GM23338 (cell line): ENCODE data around the gene NTM.

Experiments
- CREB1 ChIP-seq: fragments of 250-450 bp; sonication (Bioruptor Pico); IDR thresholded peaks from 2 replicates; pipeline ENCODE4 v1.5.0; 2020; ENCODE audit warnings: low read depth, mild to moderate bottlenecking, moderate library complexity
- CTCF ChIP-seq, 2 experiments: fragments of 200-600 bp in 1 of 2; sonication (generic) in 1 of 2; conservative IDR thresholded peaks; 2 replicates each; pipeline versions ENCODE4 v1.5.1 to v1.6.1; 2016 to 2017; ENCODE audit warnings: antibody characterized with exemption in 2 of 2, low read depth in 2 of 2, mild to moderate bottlenecking in 2 of 2, moderate library complexity in 1 of 2
- ETS1 ChIP-seq: IDR thresholded peaks from 2 replicates; pipeline ENCODE4 v1.6.1; 2016; ENCODE audit warnings: antibody characterized with exemption
- EZH2 ChIP-seq: fragments of 200-600 bp; sonication (generic); IDR thresholded peaks from one replicate; pipeline ENCODE4 v1.8.0; 2017; ENCODE audit warnings: antibody characterized with exemption, mild to moderate bottlenecking, low read depth; ENCODE audit not compliant: unreplicated experiment
- EZH2phosphoT487 ChIP-seq: fragments of 200-600 bp; sonication (generic); IDR thresholded peaks from one replicate; pipeline ENCODE4 v1.8.1; 2018; ENCODE audit warnings: antibody characterized with exemption; ENCODE audit not compliant: unreplicated experiment
- JUNB ChIP-seq: IDR thresholded peaks from one replicate; pipeline ENCODE4 v1.6.1; 2016; ENCODE audit warnings: antibody characterized with exemption; ENCODE audit not compliant: unreplicated experiment
- POLR2AphosphoS5 ChIP-seq: IDR thresholded peaks from 2 replicates; pipeline ENCODE4 v1.6.1; 2016; ENCODE audit warnings: antibody characterized with exemption, low read depth

- TF ChIP-seq EZH2phosphoT487, result no peak
- no peak for TF ChIP-seq CTCF (conservative IDR thresholded peaks at IDR 0.05; ENCODE audit: low read depth in 2 of 2)
- TF ChIP-seq CREB1, result no peak
- no peak for TF ChIP-seq POLR2AphosphoS5
- no peak for TF ChIP-seq JUNB
- TF ChIP-seq ETS1, result no peak
- TF ChIP-seq EZH2, result no peak
Measured at GRCh38 chr11:131771471-131771870, 401.1 kb downstream of the NTM start.
